HG02840 (cell line): ENCODE data around the gene FBXL7.

Experiments
- ATAC-seq: cut with Tn5 transposase; IDR thresholded peaks from one replicate; pipeline ENCODE4 v1.9.1; 2021; ENCODE audit warnings: mild to moderate bottlenecking, moderate library complexity, moderate number of reproducible peaks; ENCODE audit not compliant: unreplicated experiment, low FRiP score

Gene FBXL7

GRCh38 chr5:15904899-15905830 lies 405.2 kb downstream of the FBXL7 start:
- no peak for ATAC-seq

- ATAC-seq, result no peak
These were observed 414.7 kb downstream of the FBXL7 start for GRCh38 chr5:15914638-15915037.

GRCh38 chr5:15926586-15926985 lies 426.6 kb downstream of the FBXL7 start:
- ATAC-seq, result no peak

GRCh38 chr5:15927710-15928380 lies 427.9 kb downstream of the FBXL7 start:
- ATAC-seq, result no peak

GRCh38 chr5:15929611-15930263 lies 429.8 kb downstream of the FBXL7 start:
- ATAC-seq, result no peak

GRCh38 chr5:15932066-15932465 lies 432.1 kb downstream of the FBXL7 start:
- ATAC-seq, result no peak

GRCh38 chr5:15933259-15934207 lies 433.6 kb downstream of the FBXL7 start:
- ATAC-seq, result no peak

- ATAC-seq, result no peak
These were observed 436.7 kb downstream of the FBXL7 start for GRCh38 chr5:15936505-15937245.

- no peak for ATAC-seq
These were observed 437.7 kb downstream of the FBXL7 start for GRCh38 chr5:15937708-15938107.

- ATAC-seq, result no peak
These were observed 438.2 kb downstream of the FBXL7 start for GRCh38 chr5:15938186-15938585.

GRCh38 chr5:15938961-15939360 lies 439.0 kb downstream of the FBXL7 start:
- ATAC-seq, result no peak

GRCh38 chr5:15940905-15941304 lies 440.9 kb downstream of the FBXL7 start:
- ATAC-seq, result no peak

GRCh38 chr5:15943487-15943886 lies 443.5 kb downstream of the FBXL7 start:
- no peak for ATAC-seq

- ATAC-seq, result no peak
These were observed 446.0 kb downstream of the FBXL7 start for GRCh38 chr5:15946026-15946425.

GRCh38 chr5:15948190-15948589 lies 448.2 kb downstream of the FBXL7 start:
- no peak for ATAC-seq

- ATAC-seq, result no peak
These were observed 451.1 kb downstream of the FBXL7 start for GRCh38 chr5:15951126-15951525.

- ATAC-seq, result no peak
These were observed 451.6 kb downstream of the FBXL7 start for GRCh38 chr5:15951550-15951949.

- no peak for ATAC-seq
These were observed 456.6 kb downstream of the FBXL7 start for GRCh38 chr5:15956622-15957021.

- ATAC-seq, result no peak
These were observed 457.1 kb downstream of the FBXL7 start for GRCh38 chr5:15957124-15957523.
